Ishikawa (cell line): ENCODE data around the gene SOX5.

Experiments
- CREB1 ChIP-seq: IDR thresholded peaks from 2 replicates; pipeline ENCODE4 v1.6.1; 2012; ENCODE audit warnings: low read depth
- FOXM1 ChIP-seq: IDR thresholded peaks from 2 replicates; pipeline ENCODE4 v1.6.1; 2012; ENCODE audit warnings: low read depth, borderline replicate concordance
- NFIC ChIP-seq: IDR thresholded peaks from 2 replicates; pipeline ENCODE4 v1.6.1; 2012
- TAF1 ChIP-seq: IDR thresholded peaks from 2 replicates; pipeline ENCODE4 v1.6.1; 2012; ENCODE audit warnings: low read depth, mild to moderate bottlenecking
- TCF12 ChIP-seq: IDR thresholded peaks from 2 replicates; pipeline ENCODE4 v1.6.1; 2012; ENCODE audit warnings: low read depth

DNA sequence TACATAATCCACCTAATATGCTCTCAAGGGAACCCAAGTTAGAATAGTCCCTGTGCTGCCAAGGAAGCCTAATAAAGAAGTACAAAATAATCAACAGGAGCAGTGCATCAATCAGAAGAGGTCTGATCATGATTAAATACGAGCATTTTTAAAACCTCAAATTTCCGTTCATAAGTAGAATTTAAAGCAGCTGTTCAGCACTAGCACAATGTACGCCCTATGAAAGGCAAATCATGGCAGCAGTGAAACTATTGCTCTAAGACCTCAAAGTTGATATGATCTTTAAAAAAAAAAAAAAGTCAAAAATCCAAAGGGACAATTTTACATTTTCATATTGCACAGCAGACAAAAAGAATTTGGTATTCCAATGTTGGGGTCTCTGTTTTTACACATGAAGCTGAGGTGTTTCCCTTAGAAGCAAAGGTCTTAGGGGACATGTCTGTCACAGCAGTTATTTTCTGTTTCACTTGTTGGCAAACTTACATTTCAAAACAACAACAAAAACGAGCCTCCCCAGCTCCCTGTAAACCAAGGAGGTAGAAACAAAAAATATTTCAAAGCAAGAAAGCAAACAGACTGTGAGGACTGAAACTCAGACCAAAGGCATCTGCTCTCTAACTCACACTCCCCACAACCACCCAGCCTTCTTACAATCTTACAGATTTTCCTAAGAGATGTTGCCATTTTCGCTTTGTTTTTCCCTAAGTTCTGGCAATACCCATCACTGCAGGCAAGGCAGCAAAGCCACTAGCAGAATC is 28.2 kb downstream of the SOX5 start:
- TF ChIP-seq NFIC = no peak
- no peak for TF ChIP-seq TCF12
- TF ChIP-seq TAF1 = no peak
- TF ChIP-seq CREB1 = no peak
- no peak for TF ChIP-seq FOXM1
